Liver (tissue), 3 donors: Measurements from ENCODE around the gene AP5Z1.

Experiments used
- CTCF ChIP-seq: fragments of 150-350 bp; IDR thresholded peaks from 2 replicates; pipeline ENCODE4 v1.5.1; 2017; ENCODE audit warnings: improper control_type of control experiment, low read depth, low read length; ENCODE audit not compliant: missing input control
- EGR1 ChIP-seq, 2 donors: IDR thresholded peaks; 2 replicates each; pipeline ENCODE4 v1.6.1; 2016 to 2018; ENCODE audit warnings: antibody characterized with exemption in 2 of 2, low read depth in 2 of 2
- FOXA1 ChIP-seq: IDR thresholded peaks from 2 replicates; pipeline ENCODE4 v1.6.1; 2016; ENCODE audit warnings: antibody characterized with exemption
- GABPA ChIP-seq, 2 donors: IDR thresholded peaks in 1 of 2; conservative IDR thresholded peaks in 1 of 2; 2 replicates each; pipeline ENCODE4 v1.6.1; 2016; ENCODE audit warnings: antibody characterized with exemption in 2 of 2, mild to moderate bottlenecking in 1 of 2, moderate library complexity in 1 of 2
- JUND ChIP-seq, 2 donors: IDR thresholded peaks; 2 replicates each; pipeline ENCODE4 v1.6.1; 2016; ENCODE audit warnings: antibody characterized with exemption in 2 of 2
- MAX ChIP-seq: IDR thresholded peaks from 2 replicates; pipeline ENCODE4 v1.6.1; 2016; ENCODE audit warnings: antibody characterized with exemption
- RAD21 ChIP-seq, 2 donors: IDR thresholded peaks; 2 replicates each; pipeline ENCODE4 v1.6.1; 2016; ENCODE audit warnings: antibody characterized with exemption in 2 of 2, mild to moderate bottlenecking in 2 of 2
- RXRA ChIP-seq, 2 donors: IDR thresholded peaks; 2 replicates each; pipeline ENCODE4 v1.6.1; 2017 to 2018; ENCODE audit warnings: antibody characterized with exemption in 2 of 2, mild to moderate bottlenecking in 1 of 2
- TAF1 ChIP-seq: conservative IDR thresholded peaks from 2 replicates; pipeline ENCODE4 v1.6.1; 2016; ENCODE audit warnings: antibody characterized with exemption, mild to moderate bottlenecking
- YY1 ChIP-seq: IDR thresholded peaks from 2 replicates; pipeline ENCODE4 v1.6.1; 2016; ENCODE audit warnings: antibody characterized with exemption, mild to moderate bottlenecking
- TF ChIP-seq, protein P1 (sequence below): IDR thresholded peaks from 2 replicates; pipeline ENCODE4 v1.6.1; 2016; ENCODE audit warnings: antibody characterized with exemption, mild to moderate bottlenecking
- TF ChIP-seq, protein P2 (sequence below): IDR thresholded peaks from 2 replicates; pipeline ENCODE4 v1.6.1; 2016; ENCODE audit warnings: antibody characterized with exemption
- donor health status: healthy.
- donor health status: healthy.

DNA sequence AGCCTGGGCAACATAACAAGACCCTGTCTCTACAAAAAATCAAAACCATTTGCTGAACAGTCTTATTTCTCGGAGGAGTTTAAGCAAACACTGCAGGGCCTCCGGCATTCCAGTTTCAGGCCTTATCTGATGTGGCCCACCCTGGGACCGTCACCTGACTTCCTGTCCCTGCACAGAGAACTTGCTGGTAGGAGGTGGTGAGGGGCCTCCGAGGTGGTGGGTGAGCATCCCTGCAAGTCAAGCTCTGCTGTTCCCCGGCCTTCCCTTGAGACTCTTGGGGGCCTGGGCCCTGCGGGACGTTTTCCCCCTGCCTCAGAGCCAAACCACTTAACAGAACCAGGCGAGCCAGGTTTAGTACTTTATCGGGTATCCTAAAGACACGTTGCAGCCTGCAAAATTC lies 44.5 kb upstream of the AP5Z1 start:
- TF ChIP-seq CTCF: no peak
- no peak for TF ChIP-seq RXRA (IDR thresholded peaks at IDR 0.05)
- TF ChIP-seq FOXA1: no peak
- TF ChIP-seq, protein P1, sequence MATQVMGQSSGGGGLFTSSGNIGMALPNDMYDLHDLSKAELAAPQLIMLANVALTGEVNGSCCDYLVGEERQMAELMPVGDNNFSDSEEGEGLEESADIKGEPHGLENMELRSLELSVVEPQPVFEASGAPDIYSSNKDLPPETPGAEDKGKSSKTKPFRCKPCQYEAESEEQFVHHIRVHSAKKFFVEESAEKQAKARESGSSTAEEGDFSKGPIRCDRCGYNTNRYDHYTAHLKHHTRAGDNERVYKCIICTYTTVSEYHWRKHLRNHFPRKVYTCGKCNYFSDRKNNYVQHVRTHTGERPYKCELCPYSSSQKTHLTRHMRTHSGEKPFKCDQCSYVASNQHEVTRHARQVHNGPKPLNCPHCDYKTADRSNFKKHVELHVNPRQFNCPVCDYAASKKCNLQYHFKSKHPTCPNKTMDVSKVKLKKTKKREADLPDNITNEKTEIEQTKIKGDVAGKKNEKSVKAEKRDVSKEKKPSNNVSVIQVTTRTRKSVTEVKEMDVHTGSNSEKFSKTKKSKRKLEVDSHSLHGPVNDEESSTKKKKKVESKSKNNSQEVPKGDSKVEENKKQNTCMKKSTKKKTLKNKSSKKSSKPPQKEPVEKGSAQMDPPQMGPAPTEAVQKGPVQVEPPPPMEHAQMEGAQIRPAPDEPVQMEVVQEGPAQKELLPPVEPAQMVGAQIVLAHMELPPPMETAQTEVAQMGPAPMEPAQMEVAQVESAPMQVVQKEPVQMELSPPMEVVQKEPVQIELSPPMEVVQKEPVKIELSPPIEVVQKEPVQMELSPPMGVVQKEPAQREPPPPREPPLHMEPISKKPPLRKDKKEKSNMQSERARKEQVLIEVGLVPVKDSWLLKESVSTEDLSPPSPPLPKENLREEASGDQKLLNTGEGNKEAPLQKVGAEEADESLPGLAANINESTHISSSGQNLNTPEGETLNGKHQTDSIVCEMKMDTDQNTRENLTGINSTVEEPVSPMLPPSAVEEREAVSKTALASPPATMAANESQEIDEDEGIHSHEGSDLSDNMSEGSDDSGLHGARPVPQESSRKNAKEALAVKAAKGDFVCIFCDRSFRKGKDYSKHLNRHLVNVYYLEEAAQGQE: no peak
- TF ChIP-seq, protein P2, sequence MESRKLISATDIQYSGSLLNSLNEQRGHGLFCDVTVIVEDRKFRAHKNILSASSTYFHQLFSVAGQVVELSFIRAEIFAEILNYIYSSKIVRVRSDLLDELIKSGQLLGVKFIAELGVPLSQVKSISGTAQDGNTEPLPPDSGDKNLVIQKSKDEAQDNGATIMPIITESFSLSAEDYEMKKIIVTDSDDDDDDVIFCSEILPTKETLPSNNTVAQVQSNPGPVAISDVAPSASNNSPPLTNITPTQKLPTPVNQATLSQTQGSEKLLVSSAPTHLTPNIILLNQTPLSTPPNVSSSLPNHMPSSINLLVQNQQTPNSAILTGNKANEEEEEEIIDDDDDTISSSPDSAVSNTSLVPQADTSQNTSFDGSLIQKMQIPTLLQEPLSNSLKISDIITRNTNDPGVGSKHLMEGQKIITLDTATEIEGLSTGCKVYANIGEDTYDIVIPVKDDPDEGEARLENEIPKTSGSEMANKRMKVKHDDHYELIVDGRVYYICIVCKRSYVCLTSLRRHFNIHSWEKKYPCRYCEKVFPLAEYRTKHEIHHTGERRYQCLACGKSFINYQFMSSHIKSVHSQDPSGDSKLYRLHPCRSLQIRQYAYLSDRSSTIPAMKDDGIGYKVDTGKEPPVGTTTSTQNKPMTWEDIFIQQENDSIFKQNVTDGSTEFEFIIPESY: no peak
- TF ChIP-seq YY1: no peak
- no peak for TF ChIP-seq RAD21 (IDR thresholded peaks at IDR 0.05)
- TF ChIP-seq JUND (IDR thresholded peaks at IDR 0.05): no peak
- no peak for TF ChIP-seq EGR1 (IDR thresholded peaks at IDR 0.05; ENCODE audit: low read depth in 2 of 2)
- no peak for TF ChIP-seq MAX
- no peak for TF ChIP-seq GABPA (IDR thresholded peaks at IDR 0.05 in 1 of 2, conservative IDR thresholded peaks at IDR 0.05 in 1 of 2)
- TF ChIP-seq TAF1: no peak
